K562 (cell line): ENCODE measurements around the gene APPL2. TPM values are rescaled to one million over a fixed set of nuclear protein-coding genes. Genes with fewer than 3 reads are reported as not detected.

Experiments
- ARHGAP35 ChIP-seq: fragments of 450-650 bp; IDR thresholded peaks from 2 replicates; pipeline ENCODE4 v1.6.1; 2018; ENCODE audit not compliant: partially characterized antibody
- CREB3 ChIP-seq: fragments of 450-650 bp; conservative IDR thresholded peaks from 2 replicates; pipeline ENCODE4 v1.6.1; 2016; ENCODE audit warnings: missing genetic modification characterization, low read depth, mild to moderate bottlenecking, missing compliant biosample characterization, moderate library complexity
- CSDE1 ChIP-seq, 2 experiments: fragments of 450-650 bp; IDR thresholded peaks; 2 replicates each; pipeline ENCODE4 v1.6.1; 2016; ENCODE audit warnings: mild to moderate bottlenecking in 1 of 2
- ELF4 ChIP-seq: fragments of 450-650 bp; formaldehyde crosslinking; IDR thresholded peaks from 2 replicates; pipeline ENCODE4 v1.4.0; 2022; ENCODE audit warnings: missing genetic modification characterization
- ESRRB ChIP-seq: fragments of 250-450 bp; sonication (Bioruptor Pico); IDR thresholded peaks from 2 replicates; pipeline ENCODE4 v1.5.0; 2020; ENCODE audit warnings: mild to moderate bottlenecking, moderate library complexity, borderline replicate concordance
- EWSR1 ChIP-seq: fragments of 450-650 bp; IDR thresholded peaks from 2 replicates; pipeline ENCODE4 v1.6.1; 2018; ENCODE audit warnings: borderline replicate concordance, mild to moderate bottlenecking, low read depth, moderate library complexity; ENCODE audit not compliant: partially characterized antibody
- MAFG ChIP-seq: fragments of 450-650 bp; conservative IDR thresholded peaks from 2 replicates; pipeline ENCODE4 v1.6.1; 2016; ENCODE audit warnings: missing genetic modification characterization, missing compliant biosample characterization
- PBX2 ChIP-seq, 2 experiments: IDR thresholded peaks in 1 of 2; conservative IDR thresholded peaks in 1 of 2; 2 replicates each; pipeline ENCODE4 v1.6.1; 2016; ENCODE audit warnings: low read depth in 2 of 2, mild to moderate bottlenecking in 1 of 2, missing compliant biosample characterization in 1 of 2, missing genetic modification characterization in 1 of 2, moderate library complexity in 1 of 2
- RBM25 ChIP-seq: fragments of 200-400 bp; formaldehyde crosslinking; IDR thresholded peaks from 2 replicates; pipeline ENCODE4 v1.6.1; 2018; ENCODE audit warnings: low read length, low read depth, moderate library complexity; ENCODE audit not compliant: severe bottlenecking
- SNAPC5 ChIP-seq: fragments of 250-450 bp; sonication (Bioruptor Pico); IDR thresholded peaks from 2 replicates; pipeline ENCODE4 v1.8.0; 2021; ENCODE audit warnings: moderate library complexity, mild to moderate bottlenecking, inconsistent platforms
- SP2 ChIP-seq: IDR thresholded peaks from 2 replicates; pipeline ENCODE4 v1.6.1; 2011; ENCODE audit warnings: mild to moderate bottlenecking, low read depth, low read length, moderate library complexity; ENCODE audit not compliant: poor library complexity, severe bottlenecking; ENCODE audit errors: extremely low read depth
- ZBTB17 ChIP-seq: fragments of 450-650 bp; formaldehyde crosslinking; IDR thresholded peaks from 2 replicates; pipeline ENCODE4 v1.4.0; 2020; ENCODE audit warnings: mild to moderate bottlenecking
- ZNF165 ChIP-seq: fragments of 250-450 bp; sonication (Bioruptor Pico); IDR thresholded peaks from 2 replicates; pipeline ENCODE4 v1.4.0; 2020; ENCODE audit warnings: borderline replicate concordance
- ZNF316 ChIP-seq: fragments of 450-650 bp; IDR thresholded peaks from 2 replicates; pipeline ENCODE4 v1.6.1; 2016
- ZNF384 ChIP-seq: IDR thresholded peaks from 2 replicates; pipeline ENCODE4 v1.6.1; 2012; ENCODE audit warnings: low read depth, low read length, improper control_type of control experiment
- ZNF444 ChIP-seq: fragments of 250-450 bp; sonication (Bioruptor Pico); IDR thresholded peaks from 2 replicates; pipeline ENCODE4 v1.4.0; 2020; ENCODE audit warnings: mild to moderate bottlenecking, moderate library complexity
- polyA plus RNA-seq, 8 experiments: library from polyadenylated mRNA; depleted of rRNA in 4 of 8; stranded (reverse) in 5 of 8; unstranded in 3 of 8; fragments of >200 nt; fragmentation: Nextera tagmentation in 2 of 8; fragmentation: Illumina TruSeq in 1 of 8; extraction: Ambion mirVana in 2 of 8; extraction: Trizol in 1 of 8; gene quantifications; 2 replicates each; pipeline versions ENCODE4 v1.2.1 to v1.2.3, GENCODE V29; 2011 to 2014; ENCODE audit warnings: inconsistent platforms in 1 of 8, missing spikeins in 1 of 8
- total RNA-seq, 7 experiments: library from RNA; depleted of rRNA in 6 of 7; stranded (reverse); fragments of >200 nt in 6 of 7; fragmentation: Illumina TruSeq in 2 of 7; extraction: Trizol in 2 of 7; gene quantifications; 2 replicates each; pipeline versions ENCODE4 v1.2.1 to v1.2.3, GENCODE V29; 2011 to 2021; ENCODE audit warnings: low replicate concordance in 1 of 7
- TF ChIP-seq, protein P1 (sequence below): fragments of 250-450 bp; sonication (Bioruptor Pico); IDR thresholded peaks from 2 replicates; pipeline ENCODE4 v1.8.0; 2021; ENCODE audit warnings: moderate library complexity, mild to moderate bottlenecking, inconsistent platforms
- TF ChIP-seq, protein P2 (sequence below): fragments of 450-650 bp; IDR thresholded peaks from 2 replicates; pipeline ENCODE4 v1.6.1; 2016; ENCODE audit warnings: borderline replicate concordance

APPL2 gene
- total and polyA plus RNA-seq, 9 of the 15 experiments (the other 6 are each of a cell fraction or from before 2014, with no cell fraction given): 2.1 to 14.4 (median 8.2) TPM

GRCh38 chr12:105235732-105236476 is at the start of gene APPL2 (continued):
- TF ChIP-seq CREB3 (tag) (no peak), MAFG (no peak), ARHGAP35 (no peak), ZNF384 (no peak), SNAPC5 (CRISPR knock-in tag) (no peak), ESRRB (CRISPR knock-in tag) (no peak), ZNF165 (no peak), SP2 (no peak), ZNF444 (CRISPR knock-in tag) (no peak), PBX2 (CRISPR knock-in tag; IDR thresholded peaks at IDR 0.05; ENCODE audit: low read depth) (no peak), PBX2 (tag; conservative IDR thresholded peaks at IDR 0.05; ENCODE audit: low read depth) (no peak), RBM25 (no peak), ELF4 (no peak), ZNF316 (no peak), ZBTB17 (CRISPR knock-in tag) (peak; percentile 83; the same call in 1 of the 2 replicates), CSDE1 (IDR thresholded peaks at IDR 0.05) (no peak), EWSR1 (no peak)
- TF ChIP-seq, protein P1, sequence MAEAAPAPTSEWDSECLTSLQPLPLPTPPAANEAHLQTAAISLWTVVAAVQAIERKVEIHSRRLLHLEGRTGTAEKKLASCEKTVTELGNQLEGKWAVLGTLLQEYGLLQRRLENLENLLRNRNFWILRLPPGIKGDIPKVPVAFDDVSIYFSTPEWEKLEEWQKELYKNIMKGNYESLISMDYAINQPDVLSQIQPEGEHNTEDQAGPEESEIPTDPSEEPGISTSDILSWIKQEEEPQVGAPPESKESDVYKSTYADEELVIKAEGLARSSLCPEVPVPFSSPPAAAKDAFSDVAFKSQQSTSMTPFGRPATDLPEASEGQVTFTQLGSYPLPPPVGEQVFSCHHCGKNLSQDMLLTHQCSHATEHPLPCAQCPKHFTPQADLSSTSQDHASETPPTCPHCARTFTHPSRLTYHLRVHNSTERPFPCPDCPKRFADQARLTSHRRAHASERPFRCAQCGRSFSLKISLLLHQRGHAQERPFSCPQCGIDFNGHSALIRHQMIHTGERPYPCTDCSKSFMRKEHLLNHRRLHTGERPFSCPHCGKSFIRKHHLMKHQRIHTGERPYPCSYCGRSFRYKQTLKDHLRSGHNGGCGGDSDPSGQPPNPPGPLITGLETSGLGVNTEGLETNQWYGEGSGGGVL (CRISPR knock-in tag): no peak
- TF ChIP-seq, protein P2, sequence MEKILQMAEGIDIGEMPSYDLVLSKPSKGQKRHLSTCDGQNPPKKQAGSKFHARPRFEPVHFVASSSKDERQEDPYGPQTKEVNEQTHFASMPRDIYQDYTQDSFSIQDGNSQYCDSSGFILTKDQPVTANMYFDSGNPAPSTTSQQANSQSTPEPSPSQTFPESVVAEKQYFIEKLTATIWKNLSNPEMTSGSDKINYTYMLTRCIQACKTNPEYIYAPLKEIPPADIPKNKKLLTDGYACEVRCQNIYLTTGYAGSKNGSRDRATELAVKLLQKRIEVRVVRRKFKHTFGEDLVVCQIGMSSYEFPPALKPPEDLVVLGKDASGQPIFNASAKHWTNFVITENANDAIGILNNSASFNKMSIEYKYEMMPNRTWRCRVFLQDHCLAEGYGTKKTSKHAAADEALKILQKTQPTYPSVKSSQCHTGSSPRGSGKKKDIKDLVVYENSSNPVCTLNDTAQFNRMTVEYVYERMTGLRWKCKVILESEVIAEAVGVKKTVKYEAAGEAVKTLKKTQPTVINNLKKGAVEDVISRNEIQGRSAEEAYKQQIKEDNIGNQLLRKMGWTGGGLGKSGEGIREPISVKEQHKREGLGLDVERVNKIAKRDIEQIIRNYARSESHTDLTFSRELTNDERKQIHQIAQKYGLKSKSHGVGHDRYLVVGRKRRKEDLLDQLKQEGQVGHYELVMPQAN: no peak
